GM23338 (cell line): Measurements from ENCODE around the gene TNFAIP3. TPM values are rescaled to one million over a fixed set of nuclear protein-coding genes. Genes with fewer than 3 reads are reported as not detected.

ENCODE experiments used
- ATAC-seq: fragments of 200-7000 bp; cut with Tn5 transposase; 3 replicates; pipeline ENCODE4 v1.9.1; 2020
- DNase-seq: peaks from one replicate; pipeline ENCODE4 v3.0.0-alpha.2; 2015; ENCODE audit warnings: low spot score
- H2AFZ ChIP-seq: fragments of 200-600 bp; sonication (generic); 2 replicates; pipeline ENCODE4 v1.8.0; 2016; ENCODE audit warnings: antibody characterized with exemption, mild to moderate bottlenecking, moderate library complexity
- H3F3A ChIP-seq: fragments of 200-600 bp; sonication (generic); replicated peaks from 2 replicates; pipeline ENCODE4 v1.8.0; 2017; ENCODE audit warnings: antibody characterized with exemption, mixed run types, low read depth
- H3K27ac ChIP-seq: fragments of 200-600 bp; sonication (generic); 2 replicates; pipeline ENCODE4 v1.6.1; 2016; ENCODE audit warnings: low read depth
- H3K27me3 ChIP-seq: fragments of 200-600 bp; sonication (generic); 2 replicates; pipeline ENCODE4 v1.8.0; 2016; ENCODE audit warnings: mild to moderate bottlenecking, mixed run types, moderate library complexity; ENCODE audit not compliant: insufficient read depth
- H3K36me3 ChIP-seq: fragments of 200-600 bp; sonication (generic); 2 replicates; pipeline ENCODE4 v1.8.0; 2016; ENCODE audit warnings: mild to moderate bottlenecking; ENCODE audit not compliant: insufficient read depth
- H3K4me1 ChIP-seq: fragments of 200-600 bp; sonication (generic); 2 replicates; pipeline ENCODE4 v1.8.0; 2016; ENCODE audit warnings: mild to moderate bottlenecking, moderate library complexity; ENCODE audit not compliant: insufficient read depth
- H3K4me2 ChIP-seq: fragments of 200-600 bp; sonication (generic); 2 replicates; pipeline ENCODE4 v1.7.1; 2017; ENCODE audit warnings: mixed run types
- H3K4me3 ChIP-seq: fragments of 200-600 bp; sonication (generic); 2 replicates; pipeline ENCODE4 v1.6.1; 2016; ENCODE audit warnings: mixed run types
- H3K79me2 ChIP-seq: fragments of 200-600 bp; sonication (generic); replicated peaks from 2 replicates; pipeline ENCODE4 v1.8.0; 2017; ENCODE audit warnings: mild to moderate bottlenecking; ENCODE audit not compliant: insufficient read depth
- H3K9me2 ChIP-seq: fragments of 200-600 bp; sonication (generic); 2 replicates; pipeline ENCODE4 v1.8.0; 2017; ENCODE audit not compliant: insufficient read depth
- H4K20me1 ChIP-seq: fragments of 200-600 bp; sonication (generic); replicated peaks from 2 replicates; pipeline ENCODE4 v1.8.0; 2017; ENCODE audit warnings: mild to moderate bottlenecking; ENCODE audit not compliant: insufficient read depth
- H3K27ac Mint-ChIP-seq: 2 replicates; pipeline ENCODE4 v1.8.0; 2020; ENCODE audit warnings: inconsistent platforms, mild to moderate bottlenecking, moderate library complexity, mixed read lengths
- H3K27me3 Mint-ChIP-seq: 3 replicates; pipeline ENCODE4 v1.8.0; 2022; ENCODE audit warnings: low read depth, mild to moderate bottlenecking, moderate library complexity, mixed read lengths, inconsistent platforms; ENCODE audit not compliant: insufficient read depth, poor library complexity
- H3K36me3 Mint-ChIP-seq: 3 replicates; pipeline ENCODE4 v1.8.0; 2021; ENCODE audit warnings: low read depth, mild to moderate bottlenecking, inconsistent platforms, moderate library complexity, mixed read lengths
- H3K4me1 Mint-ChIP-seq: 3 replicates; pipeline ENCODE4 v1.8.0; 2020; ENCODE audit warnings: mild to moderate bottlenecking, inconsistent platforms, mixed read lengths
- H3K4me3 Mint-ChIP-seq: 3 replicates; pipeline ENCODE4 v1.8.0; 2021; ENCODE audit warnings: moderate library complexity, mild to moderate bottlenecking, inconsistent platforms, mixed read lengths
- H3K9me3 Mint-ChIP-seq: 3 replicates; pipeline ENCODE4 v1.8.0; 2020; ENCODE audit warnings: moderate library complexity, mild to moderate bottlenecking, inconsistent platforms, mixed read lengths
- ETS1 ChIP-seq: IDR thresholded peaks from 2 replicates; pipeline ENCODE4 v1.6.1; 2016; ENCODE audit warnings: antibody characterized with exemption
- EZH2 ChIP-seq: fragments of 200-600 bp; sonication (generic); IDR thresholded peaks from one replicate; pipeline ENCODE4 v1.8.0; 2017; ENCODE audit warnings: antibody characterized with exemption, mild to moderate bottlenecking, low read depth; ENCODE audit not compliant: unreplicated experiment
- EZH2phosphoT487 ChIP-seq: fragments of 200-600 bp; sonication (generic); IDR thresholded peaks from one replicate; pipeline ENCODE4 v1.8.1; 2018; ENCODE audit warnings: antibody characterized with exemption; ENCODE audit not compliant: unreplicated experiment
- JUNB ChIP-seq: IDR thresholded peaks from one replicate; pipeline ENCODE4 v1.6.1; 2016; ENCODE audit warnings: antibody characterized with exemption; ENCODE audit not compliant: unreplicated experiment
- NANOG ChIP-seq: IDR thresholded peaks from 2 replicates; pipeline ENCODE4 v1.6.1; 2016; ENCODE audit warnings: antibody characterized with exemption, borderline replicate concordance
- POLR2AphosphoS5 ChIP-seq: IDR thresholded peaks from 2 replicates; pipeline ENCODE4 v1.6.1; 2016; ENCODE audit warnings: antibody characterized with exemption, low read depth
- REST ChIP-seq: IDR thresholded peaks from one replicate; pipeline ENCODE4 v1.6.1; 2018; ENCODE audit warnings: antibody characterized with exemption; ENCODE audit not compliant: unreplicated experiment
- ZNF331 ChIP-seq: fragments of 250-450 bp; sonication (Bioruptor Pico); IDR thresholded peaks from 2 replicates; pipeline ENCODE4 v1.5.0; 2020; ENCODE audit warnings: low read depth, mild to moderate bottlenecking, moderate library complexity
- ZNF462 ChIP-seq: fragments of 250-450 bp; sonication (Bioruptor Pico); IDR thresholded peaks from 2 replicates; pipeline ENCODE4 v1.5.0; 2020; ENCODE audit warnings: mild to moderate bottlenecking, moderate library complexity
- polyA plus RNA-seq: library from polyadenylated mRNA; unstranded; fragments of >200 nt; fragmentation: Nextera tagmentation; extraction: Ambion mirVana; gene quantifications from 2 replicates; pipeline ENCODE4 v1.2.1, GENCODE V29; 2016
- total RNA-seq: library from RNA; depleted of rRNA; stranded (reverse); fragments of >200 nt; shearing (Covaris generic); gene quantifications from 2 replicates; pipeline ENCODE4 v1.2.3, GENCODE V29; 2014

TNFAIP3 gene
- total and polyA plus RNA-seq, 2 experiments from 2014 or later, result 2.1 to 2.3 TPM

- Histone ChIP-seq H3K4me3 (no peak overlapping the region), H3K4me1 (peaks cover 17% of the 10 kb centered on the region), H2AFZ (no peak overlapping the region), H3F3A (no peaks in the 10 kb centered on the region), H3K9me2 (no peaks in the 10 kb centered on the region), H3K4me2 (no peak overlapping the region), H3K27me3 (no peaks in the 10 kb centered on the region), H3K27ac (no peak overlapping the region), H4K20me1 (no peaks in the 10 kb centered on the region), H3K79me2 (no peaks in the 10 kb centered on the region), H3K36me3 (no peaks in the 10 kb centered on the region)
- Mint-ChIP-seq H3K4me1 (peaks cover 9% of the 10 kb centered on the region), H3K27me3 (peaks cover 2% of the 10 kb centered on the region), H3K4me3 (no peak overlapping the region), H3K36me3 (no peaks in the 10 kb centered on the region), H3K27ac (no peak overlapping the region), H3K9me3 (no peaks in the 10 kb centered on the region)
- TF ChIP-seq EZH2phosphoT487 (no peak), POLR2AphosphoS5 (no peak), NANOG (no peak), ZNF331 (CRISPR knock-in tag) (no peak), JUNB (no peak), REST (no peak)
- DNase-seq (no peak), ATAC-seq (no peak)
Observed at GRCh38 chr6:137856138-137856898, 10.7 kb upstream of the TNFAIP3 start.

- H3K4me3 ChIP-seq, result no peak overlapping the region
- Mint-ChIP-seq H3K4me3 (no peak overlapping the region), H3K27me3 (peaks cover 2% of the 10 kb centered on the region), H3K4me1 (peaks cover 20% of the 10 kb centered on the region), H3K9me3 (no peaks in the 10 kb centered on the region), H3K27ac (no peak overlapping the region), H3K36me3 (no peaks in the 10 kb centered on the region)
- no peaks in the 10 kb centered on the region for H3K79me2 ChIP-seq
- no peaks in the 10 kb centered on the region for H3F3A ChIP-seq
- ATAC-seq, result no peak
- H3K36me3 ChIP-seq, result no peaks in the 10 kb centered on the region
- no peak for DNase-seq
- H3K27ac ChIP-seq, result no peak overlapping the region
- no peaks in the 10 kb centered on the region for H3K27me3 ChIP-seq
- no peak overlapping the region for H2AFZ ChIP-seq
- no peaks in the 10 kb centered on the region for H4K20me1 ChIP-seq
- no peaks in the 10 kb centered on the region for H3K9me2 ChIP-seq
- H3K4me2 ChIP-seq, result no peak overlapping the region
- peaks cover 33% of the 10 kb centered on the region for H3K4me1 ChIP-seq
- TF ChIP-seq POLR2AphosphoS5, result no peak
- TF ChIP-seq EZH2, result no peak
- no peak for TF ChIP-seq JUNB
- no peak for TF ChIP-seq EZH2phosphoT487
- no peak for TF ChIP-seq ZNF462 (CRISPR knock-in tag)
- TF ChIP-seq ETS1, result no peak
Observed at GRCh38 chr6:137859025-137859424, 8.0 kb upstream of the TNFAIP3 start.
